22Rv1 (cell line): ENCODE measurements around the gene NFIA.

ENCODE experiments used
- CTCF ChIP-seq: fragments of 450-650 bp; IDR thresholded peaks from 2 replicates; pipeline ENCODE4 v1.5.1; 2017; ENCODE audit warnings: mild to moderate bottlenecking
- ZFX ChIP-seq: fragments of 450-650 bp; IDR thresholded peaks from 2 replicates; pipeline ENCODE4 v1.6.1; 2017; ENCODE audit warnings: antibody characterized with exemption, borderline replicate concordance

- no peak for TF ChIP-seq CTCF
- no peak for TF ChIP-seq ZFX
Measured at GRCh38 chr1:61143821-61144424, 61.6 kb downstream of the NFIA start.
